ENCODE data around the gene EFS. TPM values are rescaled to one million over a fixed set of nuclear protein-coding genes. Genes with fewer than 3 reads are reported as not detected.
"Not testable (repeated sequence)": the region's sequence is repeated elsewhere in the genome, so short reads cannot be mapped to it uniquely, and the experiment has no call there.

Gene EFS
- total RNA-seq, 2 donors from 2014 or later = not detected

- ATAC-seq (replicated peaks) = no peak
- Mint-ChIP-seq H3K4me1 (no peaks in the 10 kb centered on the region), H3K9me3 (no peaks in the 10 kb centered on the region), H3K4me3 (no peak overlapping the region), H3K36me3 (ENCODE audit: low read depth) (no peaks in the 10 kb centered on the region), H3K27ac (no peak overlapping the region), H3K27me3 (peaks cover 25% of the 10 kb centered on the region)
These were observed 38.9 kb upstream of the EFS start for GRCh38 chr14:23403908-23404307.

GRCh38 chr14:23403139-23403438 is 38.1 kb upstream of the EFS start:
- no peak overlapping the region for H3K27ac Mint-ChIP-seq
- ATAC-seq (replicated peaks) = no peak
- H3K27me3 Mint-ChIP-seq = peaks cover 23% of the 10 kb centered on the region
- no peaks in the 10 kb centered on the region for H3K4me1 Mint-ChIP-seq
- H3K36me3 Mint-ChIP-seq (ENCODE audit: low read depth) = no peaks in the 10 kb centered on the region
- no peak overlapping the region for H3K4me3 Mint-ChIP-seq
- no peaks in the 10 kb centered on the region for H3K9me3 Mint-ChIP-seq

DNA sequence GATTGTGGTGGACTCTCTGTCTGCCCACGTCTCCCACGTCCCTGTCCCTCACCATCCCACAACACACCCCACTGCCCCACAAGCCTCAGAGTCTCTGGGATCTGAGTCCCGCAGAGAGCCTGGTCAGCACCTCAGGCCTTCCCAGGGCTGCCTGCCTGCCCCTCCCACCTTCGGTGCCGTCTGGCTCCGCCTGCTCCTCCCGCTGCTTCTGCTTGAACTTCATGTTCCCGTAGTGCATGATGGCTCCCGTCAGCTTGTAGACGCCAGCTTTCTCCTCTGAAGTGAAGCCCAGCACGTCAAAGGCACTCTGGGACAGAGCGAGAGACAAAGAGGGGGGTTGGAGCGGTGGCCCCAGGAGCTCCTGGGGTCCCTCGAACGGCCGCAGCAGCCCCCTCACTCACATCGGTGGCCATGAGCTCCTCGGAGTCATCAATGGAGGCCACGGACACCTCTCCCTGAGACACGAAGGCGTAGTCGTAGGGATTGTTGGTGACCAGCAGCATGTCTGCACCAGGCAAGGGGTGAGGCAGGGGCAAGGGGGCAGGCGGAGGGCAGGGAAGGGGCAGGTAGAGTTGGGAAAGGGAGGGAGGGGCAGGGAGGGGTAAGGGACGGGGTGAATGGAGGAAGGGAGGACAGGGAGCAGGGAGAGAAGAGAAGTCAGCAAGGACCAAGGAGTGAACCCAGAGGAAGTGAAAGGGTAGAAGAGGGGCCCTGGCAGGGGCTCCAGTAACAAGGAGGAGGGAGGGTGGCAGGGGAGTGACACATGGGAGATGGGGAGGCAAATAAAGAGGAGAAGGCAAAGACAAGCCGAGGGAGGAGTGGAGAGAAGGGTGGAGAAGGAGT is 37.5 kb upstream of the EFS start:
- Mint-ChIP-seq H3K36me3 (ENCODE audit: low read depth) (no peaks in the 10 kb centered on the region), H3K4me1 (no peaks in the 10 kb centered on the region), H3K4me3 (no peak overlapping the region), H3K9me3 (no peaks in the 10 kb centered on the region), H3K27ac (no peak overlapping the region), H3K27me3 (peaks cover 20% of the 10 kb centered on the region)
- no peak for ATAC-seq (replicated peaks)

- no peaks in the 10 kb centered on the region for H3K4me1 Mint-ChIP-seq
- no peak overlapping the region for H3K4me3 Mint-ChIP-seq
- H3K27ac Mint-ChIP-seq = no peak overlapping the region
- peaks cover 18% of the 10 kb centered on the region for H3K27me3 Mint-ChIP-seq
- no peaks in the 10 kb centered on the region for H3K9me3 Mint-ChIP-seq
- no peaks in the 10 kb centered on the region for H3K36me3 Mint-ChIP-seq (ENCODE audit: low read depth)
- ATAC-seq (replicated peaks) = no peak
These were observed 36.3 kb upstream of the EFS start for GRCh38 chr14:23401291-23401690.

DNA sequence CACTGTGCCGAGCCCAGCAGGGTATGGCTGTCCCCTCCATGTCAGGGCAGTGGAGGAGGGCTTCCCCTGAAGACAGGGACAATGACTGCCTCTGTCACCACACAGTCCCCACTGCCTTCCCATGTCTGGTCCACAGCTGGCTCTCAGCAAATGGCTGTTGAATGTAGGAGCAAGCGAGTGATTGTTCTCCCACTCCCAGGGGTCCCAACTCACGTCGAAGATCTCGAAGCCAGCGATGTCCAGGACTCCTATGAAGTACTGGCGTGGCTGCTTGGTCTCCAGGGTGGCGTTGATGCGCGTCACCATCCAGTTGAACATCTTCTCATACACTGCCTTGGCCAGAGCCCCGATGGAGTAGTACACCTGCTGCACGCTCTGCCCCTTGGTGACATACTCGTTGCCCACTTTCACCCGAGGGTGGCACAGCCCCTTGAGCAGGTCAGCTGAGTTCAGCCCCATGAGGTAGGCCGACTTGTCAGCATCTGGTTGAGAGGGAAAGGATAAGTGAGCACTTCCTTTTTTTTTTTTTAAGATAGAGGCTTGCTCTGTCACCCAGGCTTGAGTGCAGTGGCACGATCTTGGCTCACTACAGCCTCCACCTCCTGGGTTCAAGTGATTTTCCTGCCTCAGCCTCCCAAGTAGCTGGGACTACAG is 35.7 kb upstream of the EFS start:
- not testable (repeated sequence) for H3K4me3 Mint-ChIP-seq; H3K4me1 Mint-ChIP-seq; ATAC-seq (replicated peaks); H3K9me3 Mint-ChIP-seq; H3K36me3 Mint-ChIP-seq (ENCODE audit: low read depth); H3K27ac Mint-ChIP-seq
- peaks cover 18% of the 10 kb centered on the region for H3K27me3 Mint-ChIP-seq

DNA sequence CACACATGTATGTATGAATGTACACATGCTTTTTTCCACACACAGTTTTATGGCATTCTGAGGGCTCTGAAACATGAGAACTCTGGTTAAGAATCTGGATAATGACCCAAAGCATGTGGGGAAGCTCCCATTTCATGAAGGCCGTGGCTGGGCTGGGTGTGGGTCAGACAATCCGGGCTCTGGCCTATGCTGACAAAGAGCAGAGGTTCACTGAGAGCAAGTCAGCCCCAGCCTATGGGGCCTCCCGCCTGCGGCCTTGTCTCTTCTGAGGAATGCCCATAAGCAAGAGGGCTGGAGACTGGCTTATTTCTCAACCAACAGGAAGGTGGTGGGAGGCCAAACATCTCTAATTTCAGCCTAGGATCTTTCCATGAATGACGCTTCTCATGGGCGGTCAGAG is 34.6 kb upstream of the EFS start:
- peaks cover 19% of the 10 kb centered on the region for H3K27me3 Mint-ChIP-seq
- ATAC-seq (replicated peaks) = no peak
- H3K9me3 Mint-ChIP-seq = no peaks in the 10 kb centered on the region
- H3K4me1 Mint-ChIP-seq = no peaks in the 10 kb centered on the region
- no peaks in the 10 kb centered on the region for H3K36me3 Mint-ChIP-seq (ENCODE audit: low read depth)
- H3K27ac Mint-ChIP-seq = no peak overlapping the region
- no peak overlapping the region for H3K4me3 Mint-ChIP-seq

GRCh38 chr14:23399136-23399535 is 34.2 kb upstream of the EFS start:
- ATAC-seq (replicated peaks) = no peak
- H3K27ac Mint-ChIP-seq = no peak overlapping the region
- H3K4me3 Mint-ChIP-seq = no peak overlapping the region
- no peaks in the 10 kb centered on the region for H3K9me3 Mint-ChIP-seq
- H3K27me3 Mint-ChIP-seq = peaks cover 19% of the 10 kb centered on the region
- H3K36me3 Mint-ChIP-seq (ENCODE audit: low read depth) = no peaks in the 10 kb centered on the region
- no peaks in the 10 kb centered on the region for H3K4me1 Mint-ChIP-seq

GRCh38 chr14:23398348-23398747 is 33.4 kb upstream of the EFS start:
- H3K36me3 Mint-ChIP-seq (ENCODE audit: low read depth) = no peaks in the 10 kb centered on the region
- no peak overlapping the region for H3K4me3 Mint-ChIP-seq
- H3K4me1 Mint-ChIP-seq = no peaks in the 10 kb centered on the region
- peaks cover 17% of the 10 kb centered on the region for H3K27me3 Mint-ChIP-seq
- ATAC-seq (replicated peaks) = no peak
- H3K27ac Mint-ChIP-seq = peak overlapping the region; percentile 57
- H3K9me3 Mint-ChIP-seq = no peaks in the 10 kb centered on the region

DNA sequence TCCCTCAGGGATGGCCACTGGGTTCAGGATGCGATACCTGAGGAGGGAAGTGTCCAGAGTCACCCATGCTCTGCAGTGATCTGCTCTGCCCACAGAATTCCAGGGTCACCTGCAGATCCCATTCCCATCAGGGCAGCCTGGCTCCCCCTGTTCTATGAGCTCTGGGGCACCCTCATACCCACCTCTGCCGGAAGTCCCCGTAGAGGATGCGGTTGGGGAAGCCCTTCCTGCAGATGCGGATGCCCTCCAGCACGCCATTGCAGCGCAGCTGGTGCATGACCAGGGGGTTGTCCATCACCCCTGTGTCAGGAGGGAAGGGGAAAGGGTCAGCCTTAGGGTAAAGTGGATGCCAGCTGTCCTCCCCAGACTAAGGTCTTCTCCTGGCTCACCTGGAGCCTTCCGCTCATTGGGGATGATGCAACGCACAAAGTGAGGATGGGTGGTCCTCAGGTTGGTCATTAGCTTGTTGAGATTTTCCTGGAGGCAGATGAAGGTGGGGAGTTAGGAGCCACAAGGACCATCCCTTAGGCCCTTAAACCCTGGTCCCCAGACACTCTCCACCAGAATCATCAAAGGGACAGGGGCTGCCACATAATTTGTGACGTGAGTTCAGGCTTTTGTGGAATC is 31.9 kb upstream of the EFS start:
- no peaks in the 10 kb centered on the region for H3K36me3 Mint-ChIP-seq (ENCODE audit: low read depth)
- no peak overlapping the region for H3K27ac Mint-ChIP-seq
- no peaks in the 10 kb centered on the region for H3K9me3 Mint-ChIP-seq
- no peak overlapping the region for H3K4me3 Mint-ChIP-seq
- ATAC-seq (replicated peaks) = no peak
- H3K27me3 Mint-ChIP-seq = peaks cover 11% of the 10 kb centered on the region
- H3K4me1 Mint-ChIP-seq = no peaks in the 10 kb centered on the region

- H3K27ac Mint-ChIP-seq = no peak overlapping the region
- H3K36me3 Mint-ChIP-seq (ENCODE audit: low read depth) = no peaks in the 10 kb centered on the region
- no peaks in the 10 kb centered on the region for H3K4me1 Mint-ChIP-seq
- H3K9me3 Mint-ChIP-seq = no peaks in the 10 kb centered on the region
- no peak for ATAC-seq (replicated peaks)
- H3K4me3 Mint-ChIP-seq = no peak overlapping the region
- H3K27me3 Mint-ChIP-seq = peaks cover 11% of the 10 kb centered on the region
These were observed 31.2 kb upstream of the EFS start for GRCh38 chr14:23396126-23396525.

- Mint-ChIP-seq H3K27ac (no peak overlapping the region), H3K4me1 (no peaks in the 10 kb centered on the region), H3K4me3 (no peak overlapping the region), H3K27me3 (peaks cover 18% of the 10 kb centered on the region), H3K36me3 (ENCODE audit: low read depth) (no peaks in the 10 kb centered on the region), H3K9me3 (no peaks in the 10 kb centered on the region)
- no peak for ATAC-seq (replicated peaks)
These were observed 27.6 kb upstream of the EFS start for GRCh38 chr14:23392613-23393012.

DNA sequence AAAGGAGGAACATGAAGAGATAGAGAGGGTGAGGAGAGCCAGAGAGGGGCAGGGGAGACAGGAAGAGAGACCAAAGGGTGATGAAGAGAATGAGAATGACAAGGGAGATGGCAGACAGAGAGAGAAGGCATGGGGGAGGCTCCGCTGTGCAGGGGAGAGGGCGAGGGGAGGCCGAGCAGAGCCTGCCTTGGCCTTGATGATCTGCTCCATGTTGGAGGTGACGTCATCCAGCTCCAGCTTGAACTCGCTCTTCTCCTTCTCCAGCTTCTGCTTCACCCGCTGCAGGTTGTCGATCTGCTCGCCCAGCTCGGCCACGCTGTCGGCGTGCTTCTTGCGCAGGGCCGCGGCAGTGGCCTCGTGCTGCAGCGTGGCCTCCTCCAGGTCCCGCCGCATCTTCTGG is 24.9 kb upstream of the EFS start:
- H3K36me3 Mint-ChIP-seq (ENCODE audit: low read depth); H3K9me3 Mint-ChIP-seq; H3K4me3 Mint-ChIP-seq; H3K27ac Mint-ChIP-seq; ATAC-seq (replicated peaks); H3K4me1 Mint-ChIP-seq: not testable (repeated sequence)
- H3K27me3 Mint-ChIP-seq = peaks cover 14% of the 10 kb centered on the region

GRCh38 chr14:23389396-23389795 is 24.4 kb upstream of the EFS start:
- Mint-ChIP-seq H3K9me3 (no peaks in the 10 kb centered on the region), H3K36me3 (ENCODE audit: low read depth) (no peaks in the 10 kb centered on the region), H3K4me1 (no peaks in the 10 kb centered on the region), H3K27me3 (peaks cover 14% of the 10 kb centered on the region), H3K27ac (no peak overlapping the region), H3K4me3 (no peak overlapping the region)
- no peak for ATAC-seq (replicated peaks)

- no peak overlapping the region for H3K4me3 Mint-ChIP-seq
- no peaks in the 10 kb centered on the region for H3K36me3 Mint-ChIP-seq (ENCODE audit: low read depth)
- H3K4me1 Mint-ChIP-seq = no peaks in the 10 kb centered on the region
- H3K9me3 Mint-ChIP-seq = no peaks in the 10 kb centered on the region
- no peak overlapping the region for H3K27ac Mint-ChIP-seq
- peaks cover 14% of the 10 kb centered on the region for H3K27me3 Mint-ChIP-seq
- no peak for ATAC-seq (replicated peaks)
These were observed 24.0 kb upstream of the EFS start for GRCh38 chr14:23388996-23389395.
